Breast epithelium (tissue), 4 donors: Measurements from ENCODE around the gene MINDY2. TPM values are rescaled to one million over a fixed set of nuclear protein-coding genes. Genes with fewer than 3 reads are reported as not detected.
"Not testable (repeated sequence)": the region's sequence is repeated elsewhere in the genome, so short reads cannot be mapped to it uniquely, and the experiment has no call there.

ENCODE experiments used
- DNase-seq, 2 donors: peaks; one replicate each; pipeline ENCODE4 v3.0.0-alpha.2; 2019; ENCODE audit warnings: low spot score in 2 of 2
- H3K27ac ChIP-seq, 2 donors: fragments of 200-600 bp; sonication (generic) in 1 of 2; one replicate each; pipeline ENCODE4 v1.5.1; 2016 to 2019; ENCODE audit warnings: mild to moderate bottlenecking in 1 of 2
- H3K27me3 ChIP-seq, 2 donors: fragments of 200-600 bp; sonication (generic) in 1 of 2; one replicate each; pipeline versions ENCODE4 v1.5.1 to v1.6.0; 2017 to 2019; ENCODE audit warnings: control low read depth in 1 of 2, mild to moderate bottlenecking in 1 of 2
- H3K36me3 ChIP-seq: fragments of 200-600 bp; one replicate; pipeline ENCODE4 v1.5.1; 2019
- H3K4me1 ChIP-seq, 2 donors: fragments of 200-600 bp; sonication (generic); one replicate each; pipeline ENCODE4 v1.5.1; 2016 to 2019; ENCODE audit warnings: control low read depth in 1 of 2
- H3K4me3 ChIP-seq, 3 donors: fragments of 200-600 bp; sonication (generic); 1 replicate in 2 of 3; 2 replicates in 1 of 3; pipeline ENCODE4 v1.5.1; 2016 to 2019; ENCODE audit warnings: mild to moderate bottlenecking in 3 of 3, moderate library complexity in 2 of 3
- H3K9me3 ChIP-seq, 2 donors: fragments of 200-600 bp; sonication (generic) in 1 of 2; one replicate each; pipeline ENCODE4 v1.5.1; 2016 to 2019; ENCODE audit warnings: control low read depth in 1 of 2
- CTCF ChIP-seq, 3 donors: fragments of 450-650 bp; IDR thresholded peaks; one replicate each; pipeline ENCODE4 v1.5.1; 2016 to 2017; ENCODE audit warnings: antibody characterized with exemption in 3 of 3, mild to moderate bottlenecking in 3 of 3, moderate library complexity in 3 of 3
- POLR2A ChIP-seq: fragments of 450-650 bp; IDR thresholded peaks from one replicate; pipeline ENCODE4 v1.6.1; 2016; ENCODE audit warnings: antibody characterized with exemption, mild to moderate bottlenecking, moderate library complexity
- POLR2AphosphoS5 ChIP-seq, 3 donors: sonication (generic); formaldehyde crosslinking; IDR thresholded peaks; one replicate each; pipeline ENCODE4 v1.6.1; 2017; ENCODE audit warnings: antibody characterized with exemption in 3 of 3
- intact Hi-C: fragments of 100-400 bp; cut with DNase I; formaldehyde crosslinking; loops from one replicate; pipeline ENCODE4 v1.15.1; 2023; ENCODE audit warnings: low total_unique reads
- total RNA-seq, 3 donors: library from RNA; depleted of rRNA; stranded (reverse); fragments of >200 nt; gene quantifications; one replicate each; pipeline ENCODE4 v1.1.0, GENCODE V29; 2016

The MINDY2 gene
- total RNA-seq, 3 donors from 2014 or later, result 11.8 to 22.5 (median 17.7) TPM

GRCh38 chr15:58762731-58763130 is 8.4 kb upstream of the MINDY2 start:
- DNase-seq, result no peak
- Histone ChIP-seq H3K36me3 (no peaks in the 10 kb centered on the region), H3K27me3 (no peaks in the 10 kb centered on the region), H3K9me3 (peaks cover 0 to 6% of the 10 kb centered on the region in 2 donors), H3K4me1 (no peaks in the 10 kb centered on the region), H3K27ac (no peak overlapping the region), H3K4me3 (no peak overlapping the region)
- intact Hi-C loops, result no loop called here
- TF ChIP-seq CTCF (IDR thresholded peaks at IDR 0.05), result no peak
- no peak for TF ChIP-seq POLR2AphosphoS5 (IDR thresholded peaks at IDR 0.05)
- no peak for TF ChIP-seq POLR2A

DNA sequence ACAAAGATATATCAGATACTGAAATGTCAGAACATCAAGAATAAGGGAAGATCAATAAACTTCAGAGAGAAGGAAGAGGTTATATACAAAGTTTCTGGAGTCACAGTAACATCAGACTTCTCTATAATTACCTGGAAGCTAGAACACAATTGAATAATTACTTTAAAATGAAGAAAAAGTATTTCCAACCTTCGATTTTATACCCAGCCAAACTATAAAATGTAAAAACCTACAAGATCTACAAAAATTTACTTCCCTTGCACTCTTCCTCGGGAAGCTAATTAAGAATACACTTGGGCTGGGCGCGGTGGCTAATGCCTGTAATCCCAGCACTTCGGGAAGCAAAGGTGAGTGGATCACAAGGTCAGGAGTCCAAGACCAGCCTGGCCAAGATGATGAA is 6.6 kb upstream of the MINDY2 start:
- H3K27me3 ChIP-seq, result no peaks in the 10 kb centered on the region
- intact Hi-C loops, result no loop called here
- DNase-seq, result no peak

DNA sequence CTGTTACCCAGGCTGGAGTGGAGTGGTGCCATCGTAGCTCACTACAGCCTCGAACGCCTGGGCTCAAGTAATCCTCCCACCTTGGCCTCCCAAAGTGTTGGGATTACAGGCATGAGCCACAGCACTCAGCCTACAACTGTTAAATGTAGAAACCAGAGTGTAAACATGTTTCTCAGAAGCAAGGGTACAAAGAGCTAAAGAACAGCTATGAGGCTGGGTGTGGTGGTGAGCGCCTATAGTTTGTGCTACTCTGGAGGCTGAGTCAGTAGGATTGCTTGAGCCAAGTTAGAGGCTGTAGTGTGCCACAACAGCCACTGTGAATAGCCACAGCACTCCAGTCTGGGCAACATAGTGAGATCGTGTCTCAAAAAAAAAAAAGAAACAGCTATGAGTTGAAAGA is 4.8 kb upstream of the MINDY2 start:
- Histone ChIP-seq H3K4me1 (peaks cover 0 to 5% of the 10 kb centered on the region in 2 donors), H3K27ac (no peak overlapping the region), H3K27me3 (no peaks in the 10 kb centered on the region), H3K36me3 (no peaks in the 10 kb centered on the region), H3K9me3 (peaks cover 0 to 6% of the 10 kb centered on the region in 2 donors), H3K4me3 (no peak overlapping the region)
- intact Hi-C loops, result no loop called here
- TF ChIP-seq POLR2A, result no peak
- no peak for TF ChIP-seq POLR2AphosphoS5 (IDR thresholded peaks at IDR 0.05)
- TF ChIP-seq CTCF (IDR thresholded peaks at IDR 0.05), result no peak
- DNase-seq, result no peak

More for the DNA sequence above, 6.6 kb upstream of the MINDY2 start:
- Histone ChIP-seq H3K27ac (no peak overlapping the region), H3K4me1 (no peaks in the 10 kb centered on the region), H3K9me3 (peaks cover 0 to 6% of the 10 kb centered on the region in 2 donors), H3K4me3 (no peak overlapping the region), H3K36me3 (no peaks in the 10 kb centered on the region)
- TF ChIP-seq CTCF (IDR thresholded peaks at IDR 0.05) (no peak), POLR2AphosphoS5 (IDR thresholded peaks at IDR 0.05) (no peak), POLR2A (no peak)

GRCh38 chr15:58768601-58769004 is 2.5 kb upstream of the MINDY2 start:
- DNase-seq, H3K9me3 ChIP-seq, H3K36me3 ChIP-seq, H3K27me3 ChIP-seq, H3K4me3 ChIP-seq, H3K4me1 ChIP-seq, H3K27ac ChIP-seq, intact Hi-C loops: not testable (repeated sequence)

- TF ChIP-seq POLR2AphosphoS5 (IDR thresholded peaks at IDR 0.05) (no peak), CTCF (IDR thresholded peaks at IDR 0.05) (peak; percentile 5 to 57 (median 41)), POLR2A (no peak)
- intact Hi-C loops, result no loop called here
These were observed 614 bp upstream of the MINDY2 start for GRCh38 chr15:58770519-58770856.

DNA sequence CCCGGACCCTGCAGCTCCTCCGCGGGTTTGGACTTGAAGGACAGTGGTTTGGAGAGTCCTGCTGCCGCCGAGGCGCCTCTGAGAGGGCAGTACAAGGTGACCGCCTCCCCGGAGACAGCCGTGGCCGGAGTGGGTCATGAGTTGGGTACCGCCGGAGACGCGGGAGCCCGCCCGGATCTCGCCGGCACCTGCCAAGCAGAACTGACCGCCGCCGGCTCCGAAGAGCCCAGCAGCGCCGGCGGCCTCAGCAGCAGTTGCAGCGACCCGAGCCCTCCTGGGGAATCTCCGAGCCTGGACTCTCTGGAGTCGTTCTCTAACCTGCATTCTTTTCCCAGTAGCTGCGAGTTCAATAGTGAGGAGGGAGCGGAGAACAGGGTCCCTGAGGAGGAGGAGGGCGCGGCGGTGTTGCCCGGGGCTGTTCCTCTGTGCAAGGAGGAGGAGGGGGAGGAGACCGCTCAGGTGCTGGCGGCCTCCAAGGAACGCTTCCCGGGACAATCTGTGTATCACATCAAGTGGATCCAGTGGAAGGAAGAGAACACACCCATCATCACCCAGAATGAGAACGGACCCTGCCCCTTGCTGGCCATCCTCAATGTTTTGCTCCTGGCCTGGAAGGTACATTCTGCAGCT is 634 bp downstream of the MINDY2 start:
- TF ChIP-seq POLR2A, result no peak
- TF ChIP-seq CTCF (IDR thresholded peaks at IDR 0.05), result no peak
- no peak for TF ChIP-seq POLR2AphosphoS5 (IDR thresholded peaks at IDR 0.05)
- no peaks in the 10 kb centered on the region for H3K9me3 ChIP-seq
- peak overlapping the region; percentile 83 to 99 (median 93) for H3K4me3 ChIP-seq
- H3K4me1 ChIP-seq, result peaks cover 0 to 5% of the 10 kb centered on the region in 2 donors
- intact Hi-C loops, result no loop called here
- H3K36me3 ChIP-seq, result no peaks in the 10 kb centered on the region
- no peaks in the 10 kb centered on the region for H3K27me3 ChIP-seq
- DNase-seq, result peak; percentile 45 to 62
- peak overlapping the region; percentile 97 to 99 for H3K27ac ChIP-seq

More at GRCh38 chr15:58770519-58770856, 614 bp upstream of the MINDY2 start:
- H3K36me3 ChIP-seq, result no peaks in the 10 kb centered on the region
- H3K27me3 ChIP-seq, result no peaks in the 10 kb centered on the region
- peak overlapping the region; percentile 83 to 99 (median 93) for H3K4me3 ChIP-seq
- no peaks in the 10 kb centered on the region for H3K9me3 ChIP-seq
- peaks cover 0 to 5% of the 10 kb centered on the region in 2 donors for H3K4me1 ChIP-seq
- DNase-seq, result no peak
- peak overlapping the region; percentile 97 to 99 for H3K27ac ChIP-seq
